GM18867 (cell line): ENCODE measurements around the gene GPC1.

Experiments used
- ATAC-seq: cut with Tn5 transposase; IDR thresholded peaks from one replicate; pipeline ENCODE4 v1.9.1; 2021; ENCODE audit warnings: mild to moderate bottlenecking, moderate library complexity; ENCODE audit not compliant: unreplicated experiment

The GPC1 gene

GRCh38 chr2:240411261-240412160 lies 24.0 kb upstream of the GPC1 start:
- no peak for ATAC-seq

- ATAC-seq: no peak
Measured at GRCh38 chr2:240412211-240412861, 23.1 kb upstream of the GPC1 start.

GRCh38 chr2:240412975-240413812 lies 22.3 kb upstream of the GPC1 start:
- ATAC-seq: no peak

- no peak for ATAC-seq
Measured at GRCh38 chr2:240413813-240414429, 21.5 kb upstream of the GPC1 start.

- no peak for ATAC-seq
Measured at GRCh38 chr2:240416821-240417220, 18.6 kb upstream of the GPC1 start.

GRCh38 chr2:240418311-240418710 lies 17.2 kb upstream of the GPC1 start:
- no peak for ATAC-seq

GRCh38 chr2:240419271-240419670 lies 16.2 kb upstream of the GPC1 start:
- ATAC-seq: no peak

- no peak for ATAC-seq
Measured at GRCh38 chr2:240419723-240420122, 15.7 kb upstream of the GPC1 start.

GRCh38 chr2:240420206-240421104 lies 15.0 kb upstream of the GPC1 start:
- no peak for ATAC-seq

GRCh38 chr2:240421381-240421780 lies 14.1 kb upstream of the GPC1 start:
- ATAC-seq: no peak

GRCh38 chr2:240422658-240423329 lies 12.7 kb upstream of the GPC1 start:
- no peak for ATAC-seq

GRCh38 chr2:240423788-240424191 lies 11.7 kb upstream of the GPC1 start:
- no peak for ATAC-seq

GRCh38 chr2:240424341-240425235 lies 10.9 kb upstream of the GPC1 start:
- no peak for ATAC-seq

- ATAC-seq: no peak
Measured at GRCh38 chr2:240425236-240425615, 10.2 kb upstream of the GPC1 start.

GRCh38 chr2:240425697-240426096 lies 9.8 kb upstream of the GPC1 start:
- no peak for ATAC-seq

GRCh38 chr2:240426845-240427721 lies 8.4 kb upstream of the GPC1 start:
- no peak for ATAC-seq

- ATAC-seq: no peak
Measured at GRCh38 chr2:240427729-240428128, 7.7 kb upstream of the GPC1 start.
